ENCODE measurements around the gene SRC.

SRC gene

DNA sequence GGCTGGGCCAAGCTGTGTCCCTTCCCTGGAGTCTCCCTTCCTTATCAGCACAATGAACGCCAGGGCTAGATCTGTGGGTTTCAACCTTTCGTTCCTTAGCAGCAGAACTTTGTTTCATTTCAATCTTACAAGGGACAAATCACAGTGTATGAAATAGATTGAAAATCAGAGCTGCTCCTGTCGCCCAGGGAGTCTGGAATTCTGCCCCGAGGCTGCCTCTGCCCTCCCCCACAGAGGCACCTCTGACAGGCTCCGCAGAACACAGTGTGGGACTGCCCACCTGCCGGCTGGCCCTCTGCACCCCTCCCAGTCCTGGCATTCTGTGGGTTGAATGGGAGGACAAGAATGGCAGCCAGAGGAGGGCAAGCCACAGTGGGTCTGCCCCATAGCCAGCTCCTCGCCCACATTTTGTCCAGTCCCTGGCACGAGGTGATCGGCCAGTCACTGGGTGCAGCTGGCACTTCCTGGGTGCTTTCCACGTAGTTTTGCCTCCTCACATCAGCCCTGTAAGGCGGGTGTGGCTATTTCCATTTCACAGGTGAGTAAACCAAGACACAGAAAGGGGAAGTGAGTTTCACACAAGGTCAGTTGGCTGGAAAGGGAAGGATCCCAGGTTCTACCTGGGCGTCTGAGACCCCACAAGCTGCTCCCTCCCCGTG is 30.4 kb upstream of the SRC start:
- no peak for DNase-seq

DNA sequence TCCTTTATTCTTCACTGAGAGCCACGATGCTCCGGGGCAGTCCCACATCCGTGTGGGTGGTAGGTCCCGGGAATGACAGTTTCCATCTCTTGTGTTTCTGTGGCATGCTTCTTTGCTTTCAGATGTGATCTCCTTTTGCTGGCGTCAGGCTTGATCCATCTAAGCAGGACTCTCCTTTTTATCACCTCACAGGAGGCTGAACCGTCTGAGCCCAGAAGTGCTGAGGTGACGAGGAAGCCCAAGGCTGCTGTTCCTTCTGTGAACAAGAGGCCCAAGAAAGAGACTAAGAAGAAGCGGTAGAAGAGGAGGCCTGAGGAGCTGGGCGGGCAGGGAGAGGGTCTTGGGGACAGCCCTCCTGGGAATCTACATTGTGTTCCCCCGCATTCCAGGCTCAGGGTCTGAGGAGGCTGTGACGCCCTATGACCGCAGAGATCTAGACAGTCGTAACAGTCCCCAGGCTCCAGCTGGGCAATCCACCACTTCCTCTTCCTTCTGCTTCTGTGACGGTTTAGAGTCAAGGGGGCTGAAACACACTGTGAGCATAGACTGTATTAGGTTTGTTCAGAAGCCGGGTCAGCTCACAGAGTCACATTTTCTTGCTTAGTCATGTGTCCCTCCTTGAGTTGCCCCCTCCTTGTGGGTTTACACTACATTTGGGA is 29.7 kb upstream of the SRC start:
- no peak for DNase-seq

DNA sequence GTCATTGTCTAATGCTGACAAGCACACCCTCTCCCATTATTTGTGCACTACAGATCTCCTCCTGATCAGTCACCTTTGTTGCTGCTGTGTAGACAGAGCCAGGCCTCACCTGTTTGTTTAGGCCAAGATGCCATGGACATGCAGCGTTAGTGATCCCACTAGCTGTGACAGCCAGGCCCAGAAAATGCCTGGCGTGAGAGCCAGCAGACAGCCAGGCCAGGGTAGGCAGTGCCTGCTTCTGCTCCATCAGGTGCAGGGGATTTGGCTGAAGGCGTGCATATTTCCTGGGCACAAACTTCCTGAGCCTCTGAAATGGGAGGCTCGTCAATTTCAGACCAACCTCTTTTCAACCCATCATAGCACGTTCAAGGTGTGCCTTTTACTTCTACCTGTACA is 29.2 kb upstream of the SRC start:
- DNase-seq = no peak

DNA sequence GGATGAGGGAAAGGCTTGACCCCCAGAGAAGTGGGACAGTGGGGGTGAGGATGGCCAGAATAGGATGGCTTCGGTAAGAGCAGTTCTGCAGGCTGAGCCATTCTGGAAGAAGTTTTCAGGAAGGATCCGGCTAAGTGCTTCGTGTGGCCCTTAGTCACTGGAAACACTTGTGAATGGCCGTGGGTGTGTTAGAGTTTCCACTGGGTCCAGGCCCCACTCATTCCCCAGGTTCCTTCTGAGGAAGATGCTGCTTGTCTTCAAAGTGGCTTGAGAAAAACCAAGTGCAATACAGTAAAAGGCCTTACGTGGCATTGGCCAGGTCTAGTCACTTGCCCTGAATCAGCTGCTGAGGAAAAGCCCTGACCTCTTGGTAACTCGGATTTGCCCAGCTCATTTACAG is 28.6 kb upstream of the SRC start:
- no peak for DNase-seq

DNA sequence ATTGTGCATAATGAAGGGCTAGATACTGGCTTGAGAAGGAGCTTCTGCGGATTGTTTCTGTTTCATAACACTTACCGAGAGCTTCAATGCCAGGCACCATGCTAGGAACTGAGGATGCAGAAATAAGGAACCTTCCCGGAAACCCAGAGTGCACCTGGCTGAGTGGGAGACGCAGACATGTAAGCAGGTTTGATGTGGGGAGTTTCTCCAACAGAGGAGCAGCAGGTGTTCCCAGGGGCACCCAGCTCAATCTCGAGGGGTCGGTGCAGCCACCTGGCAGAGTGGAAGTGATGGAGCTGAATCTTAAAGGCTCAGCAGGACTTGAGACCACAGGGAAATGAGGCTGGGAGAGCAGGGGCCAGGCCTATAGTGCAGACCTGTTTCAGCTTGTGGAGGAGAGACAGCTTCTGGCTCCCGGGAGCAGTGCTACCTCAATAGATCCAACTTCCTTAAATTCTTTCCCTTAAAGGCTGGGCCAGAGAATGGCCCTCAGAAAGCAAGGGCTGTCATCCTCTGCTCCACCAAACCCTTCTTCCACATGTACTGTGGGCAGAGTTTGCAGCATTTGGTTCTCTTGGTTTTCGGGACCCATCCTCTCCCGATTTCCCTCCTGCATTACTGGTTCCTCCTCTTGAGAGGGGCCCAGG is 27.8 kb upstream of the SRC start:
- no peak for DNase-seq

DNA sequence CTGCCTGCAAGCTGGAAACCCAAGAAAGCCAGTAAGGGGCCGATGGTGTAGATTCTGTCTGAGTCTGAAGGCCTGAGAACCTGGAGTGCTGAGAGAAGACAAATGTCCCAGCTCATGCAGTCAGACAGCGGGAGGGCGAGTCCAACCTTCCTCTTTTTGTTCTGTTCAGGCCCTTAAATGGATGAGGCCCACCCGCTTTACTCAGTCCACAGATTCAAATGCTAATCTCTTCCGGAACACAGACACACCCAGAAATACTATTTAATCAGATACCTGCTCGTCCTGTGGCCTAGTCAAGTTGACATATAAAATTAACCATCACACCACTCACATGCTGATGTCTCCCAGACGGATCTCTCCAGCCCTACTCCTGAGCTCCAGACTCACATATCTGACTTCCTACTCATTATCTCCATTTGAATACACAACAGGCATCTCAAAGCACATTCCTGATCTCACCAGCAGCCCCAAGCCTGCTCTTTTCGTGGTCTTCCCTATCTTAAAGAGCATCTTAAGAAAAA is 26.7 kb upstream of the SRC start:
- DNase-seq = no peak

DNA sequence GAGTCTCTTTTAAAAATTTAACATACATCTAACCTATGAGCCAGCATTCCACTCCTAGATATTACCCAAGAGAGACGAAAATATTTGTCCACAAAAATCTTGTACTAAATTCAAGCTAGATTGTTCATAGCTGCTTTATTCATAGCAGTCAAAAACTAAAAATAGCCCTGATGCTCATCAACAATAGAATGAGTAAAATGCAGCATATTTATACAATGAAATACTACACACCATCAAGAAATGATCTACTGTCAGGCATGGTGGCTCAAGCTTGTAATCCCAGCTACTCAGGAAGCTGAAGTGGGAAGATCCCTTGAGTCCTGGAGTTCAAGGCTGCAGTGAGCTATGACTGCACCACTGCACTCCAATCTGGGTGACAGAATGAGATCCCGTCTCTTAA is 22.0 kb upstream of the SRC start:
- DNase-seq = no peak

DNA sequence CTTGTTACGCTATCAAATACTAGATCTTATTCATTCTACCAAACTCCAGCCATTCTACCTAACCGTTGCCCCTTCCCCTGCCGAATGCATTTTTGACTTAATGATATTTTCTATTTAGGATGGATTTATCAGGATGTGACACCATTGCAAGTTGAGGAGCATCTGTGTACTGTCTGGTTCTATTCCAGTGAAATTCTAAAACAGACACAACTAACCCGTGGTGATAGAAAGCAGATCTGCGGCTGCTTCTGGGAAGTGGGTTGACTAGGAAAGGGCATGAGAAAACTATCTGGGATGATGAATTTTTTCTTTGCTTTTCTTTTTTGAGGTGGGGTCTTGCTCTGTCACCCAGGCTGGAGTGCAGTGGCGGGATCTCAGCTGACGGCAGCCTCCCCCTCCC is 20.7 kb upstream of the SRC start:
- no peak for DNase-seq

DNA sequence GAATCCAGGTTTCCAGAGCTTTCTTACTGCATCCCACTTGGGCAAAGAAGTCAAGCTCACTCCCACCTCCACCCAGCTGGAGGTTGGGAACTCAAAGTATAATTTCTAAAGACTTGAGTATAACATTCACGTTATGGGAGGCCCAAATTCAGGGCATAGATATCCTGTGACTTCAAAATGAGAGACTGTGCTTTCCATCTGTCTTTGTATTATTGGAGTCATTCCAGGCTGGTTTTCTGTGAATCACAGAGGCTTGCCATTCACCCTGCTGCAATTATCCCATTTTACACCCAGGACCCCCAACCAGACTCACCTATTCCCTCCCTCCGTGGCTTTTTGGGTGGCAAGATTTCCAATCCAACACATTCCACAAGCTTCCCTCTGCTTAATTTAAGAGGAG is 19.3 kb upstream of the SRC start:
- DNase-seq = no peak

DNA sequence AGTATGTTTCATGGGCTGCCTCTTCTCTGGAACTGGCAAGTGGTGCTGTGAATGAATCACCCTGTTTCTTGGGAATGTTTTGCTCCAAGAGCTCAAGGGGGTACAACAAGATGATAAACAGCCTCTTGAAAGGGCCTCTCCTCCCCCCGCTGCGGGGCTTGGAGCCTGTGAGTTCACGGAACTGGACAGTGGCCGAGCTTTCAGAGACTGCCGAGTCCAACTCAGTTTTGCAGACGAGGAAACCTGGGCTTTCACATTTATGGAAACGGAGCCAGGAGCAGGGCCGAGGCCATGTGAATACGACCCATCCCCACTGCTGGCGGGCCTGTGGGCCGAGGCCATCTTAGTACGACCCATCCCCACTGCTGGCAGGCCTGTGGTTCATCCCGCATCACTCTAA is 18.2 kb upstream of the SRC start:
- no peak for DNase-seq

DNA sequence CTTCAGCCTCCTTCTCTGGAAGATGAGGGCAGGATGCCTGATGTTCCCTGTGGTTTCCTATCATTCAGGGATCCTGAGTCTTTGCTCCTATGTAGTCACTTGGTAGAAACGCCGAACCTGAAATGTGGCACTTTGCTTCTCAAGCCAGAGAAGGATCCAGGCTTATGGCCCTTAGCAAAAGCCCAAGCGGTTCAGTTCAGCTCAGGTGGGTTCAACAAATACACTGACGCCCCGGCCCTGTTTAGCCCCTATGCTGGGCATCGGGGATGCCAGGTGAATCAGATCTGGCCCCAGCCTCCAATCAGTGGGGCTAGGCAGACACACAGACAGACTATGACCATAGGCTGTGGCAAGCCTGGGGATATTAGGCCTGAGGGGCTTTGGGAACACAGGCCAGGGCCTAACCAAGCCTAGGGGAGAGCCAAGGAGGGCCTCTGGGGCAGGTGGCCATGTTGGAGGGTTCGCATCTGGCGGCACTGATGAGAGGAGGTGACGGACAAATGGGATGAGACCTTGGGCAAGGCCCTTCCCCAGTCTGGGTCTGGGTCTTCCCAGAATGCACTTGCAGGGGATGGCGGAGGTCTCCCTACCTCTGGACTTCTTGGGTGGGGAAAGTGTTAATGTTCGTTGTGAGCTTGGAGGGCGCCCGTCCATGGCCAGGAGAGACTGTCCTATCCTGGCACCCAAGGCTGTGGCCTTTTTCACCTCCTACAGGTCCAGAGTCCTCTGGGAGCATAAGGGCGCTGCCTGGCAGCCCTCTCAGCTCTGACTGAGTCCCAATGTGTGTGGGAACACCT is 17.6 kb upstream of the SRC start:
- no peak for DNase-seq

DNA sequence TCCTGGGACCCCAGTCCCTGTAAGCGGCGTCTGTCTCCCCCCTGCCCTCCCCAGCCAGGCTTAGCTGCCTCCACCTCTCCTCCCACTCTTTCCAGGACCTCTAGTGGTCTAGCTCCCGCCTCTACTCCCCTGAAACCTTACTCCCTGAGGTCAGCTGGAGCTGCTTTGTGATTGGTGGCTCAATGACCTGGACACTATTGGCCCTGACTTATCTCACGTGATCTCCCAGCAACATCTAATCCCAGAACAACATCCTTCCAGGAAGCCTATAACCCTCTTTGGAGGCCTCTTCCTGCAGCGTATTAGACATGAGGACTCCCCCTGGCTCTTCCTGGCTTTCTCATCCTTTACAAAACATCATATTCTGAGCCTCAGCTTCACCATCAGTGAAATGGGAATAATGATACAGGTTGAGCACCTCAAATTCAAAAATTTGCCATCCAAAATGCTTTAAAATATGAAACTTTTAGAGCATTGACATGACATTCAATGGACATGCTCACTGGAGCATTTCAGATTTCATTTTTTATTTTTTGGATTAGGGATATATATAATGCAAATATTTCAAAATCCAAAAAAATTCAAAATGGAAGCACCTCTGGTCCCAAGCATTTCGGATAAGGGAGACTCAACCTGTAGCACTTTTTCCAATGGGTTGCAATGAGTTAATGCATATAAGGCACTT is 16.3 kb upstream of the SRC start:
- no peak for DNase-seq

DNA sequence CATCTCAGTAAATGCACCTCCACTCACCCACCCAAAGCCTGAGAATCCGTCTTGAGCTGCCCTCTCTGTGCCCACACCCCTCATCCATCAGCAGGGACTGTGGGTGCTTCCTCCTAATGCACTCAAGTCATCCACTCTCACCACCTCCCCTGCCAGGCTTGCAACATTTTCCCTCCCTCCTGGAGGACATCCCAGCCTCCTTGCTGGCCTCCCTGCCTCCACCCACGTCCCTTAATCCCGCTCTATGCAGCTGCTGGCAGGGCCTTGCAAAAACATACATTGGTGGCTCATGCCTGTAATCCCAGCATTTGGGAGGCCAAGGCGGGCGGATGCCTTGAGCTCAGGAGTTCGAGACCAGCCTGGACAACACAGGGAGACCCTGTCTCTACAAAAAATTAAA is 15.6 kb upstream of the SRC start:
- DNase-seq = no peak

DNA sequence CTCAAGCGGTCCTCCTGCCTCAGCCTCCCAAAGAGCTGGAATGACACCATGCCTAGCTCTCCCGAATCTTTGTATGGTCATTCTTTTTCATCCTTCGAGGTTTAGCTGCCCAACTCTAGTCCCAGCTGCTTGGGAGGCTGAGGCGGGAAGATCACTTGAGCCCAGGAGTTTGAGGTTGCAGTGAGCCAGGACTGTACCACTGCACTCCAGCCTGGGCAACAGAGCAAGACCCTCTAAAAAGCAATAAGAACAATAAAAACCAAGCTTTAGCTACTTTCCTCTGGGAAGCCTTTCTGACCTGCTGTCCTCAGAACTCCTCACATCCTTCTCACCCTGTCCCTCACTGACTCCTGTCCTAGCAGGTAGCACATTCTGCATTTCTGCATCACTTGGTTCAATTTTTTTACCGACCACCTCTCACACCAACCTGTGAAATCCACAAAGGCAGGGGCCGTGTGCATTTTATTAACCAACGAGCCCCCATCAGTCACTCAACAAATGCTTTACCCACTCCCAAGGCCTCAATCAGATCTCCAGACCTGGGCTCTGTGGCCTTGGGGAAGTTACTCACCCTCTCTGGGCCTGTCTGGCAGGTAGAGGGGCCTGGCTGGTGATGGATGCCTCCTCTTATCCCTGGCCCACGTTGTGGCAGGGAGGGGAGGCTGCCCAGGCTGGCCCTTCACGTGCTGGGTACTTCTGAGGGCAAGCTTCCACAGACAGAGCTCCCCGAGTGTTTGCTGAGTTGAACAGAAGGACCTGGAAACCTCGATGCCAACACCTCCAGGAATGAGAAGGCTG is 14.7 kb upstream of the SRC start:
- no peak for DNase-seq

DNA sequence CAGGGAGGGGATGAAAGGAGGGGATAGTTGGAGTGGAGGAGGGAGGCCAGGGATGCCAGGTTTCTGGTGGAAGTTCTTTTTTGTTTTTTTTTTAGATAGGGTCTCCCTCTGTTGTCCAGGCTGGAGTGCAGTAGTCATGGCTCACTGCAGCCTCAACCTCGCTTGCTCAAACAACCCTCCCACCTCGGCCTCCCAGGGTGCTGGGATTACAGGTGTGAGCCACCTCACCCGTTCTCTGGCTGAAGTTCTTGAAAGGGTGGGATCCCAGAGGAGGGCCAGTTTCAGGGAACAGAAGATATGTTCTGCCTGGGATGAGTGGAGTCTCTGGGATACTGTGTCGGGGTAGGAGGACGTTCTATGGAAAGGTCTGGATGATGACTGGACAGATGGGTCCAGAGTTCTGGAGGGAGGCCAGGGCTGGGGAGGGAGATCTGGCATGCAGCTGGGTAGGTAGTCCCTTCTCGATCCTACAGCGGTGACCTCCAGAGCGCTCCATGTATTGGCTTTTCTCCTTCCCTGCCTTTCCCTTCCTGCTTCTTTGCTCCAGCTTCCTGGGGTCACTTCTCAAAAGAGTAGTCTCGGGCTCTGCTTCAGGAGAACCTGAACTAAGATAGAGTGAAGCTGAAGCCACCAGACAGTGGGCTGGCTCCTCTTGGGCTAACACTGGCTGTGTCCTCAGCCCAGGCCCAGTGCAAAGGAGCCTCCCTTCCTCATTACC is 12.7 kb upstream of the SRC start:
- no peak for DNase-seq

DNA sequence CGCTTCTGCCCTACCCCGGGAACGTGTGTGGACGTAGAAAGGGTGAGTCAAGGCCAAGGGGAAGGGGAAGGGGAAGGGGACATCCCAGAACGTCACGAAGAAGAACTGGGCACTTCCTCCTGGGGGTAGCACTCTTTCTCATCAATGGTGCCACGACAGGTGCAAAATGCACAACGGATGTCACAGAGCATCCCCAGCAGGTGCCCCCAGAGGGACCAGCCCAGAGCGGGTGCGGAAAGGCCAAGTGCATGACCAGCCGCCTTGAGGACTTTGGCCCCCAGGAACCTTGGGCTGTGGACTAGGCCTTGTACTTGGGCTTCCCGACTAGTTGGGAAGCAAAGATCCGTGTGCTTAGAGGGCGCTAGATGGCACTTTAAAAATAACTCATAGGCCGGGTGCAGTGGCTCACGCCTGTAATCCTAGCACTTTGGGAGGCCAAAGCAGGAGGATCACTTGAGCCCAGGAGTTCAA is 12.1 kb upstream of the SRC start:
- no peak for DNase-seq

DNA sequence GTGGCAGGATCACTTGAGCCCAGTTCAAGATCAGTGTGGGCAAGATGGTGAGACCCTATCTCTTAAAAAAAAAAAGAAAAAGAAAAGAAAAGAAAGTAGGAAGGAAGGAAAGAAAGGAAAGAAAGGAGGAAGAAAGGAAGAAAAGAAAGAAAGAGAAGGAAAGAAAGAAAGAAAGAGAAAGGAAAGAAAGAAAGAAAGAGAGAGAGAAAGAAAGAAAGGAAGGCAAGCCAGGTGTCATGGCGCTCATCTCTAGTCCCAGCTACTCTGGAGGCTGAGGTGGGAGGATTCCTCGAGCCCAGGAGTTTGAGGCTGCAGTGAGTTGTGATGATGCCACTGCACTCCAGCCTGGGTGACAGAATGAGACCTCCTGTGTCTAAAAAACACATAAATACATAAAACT is 11.5 kb upstream of the SRC start:
- DNase-seq = no peak

DNA sequence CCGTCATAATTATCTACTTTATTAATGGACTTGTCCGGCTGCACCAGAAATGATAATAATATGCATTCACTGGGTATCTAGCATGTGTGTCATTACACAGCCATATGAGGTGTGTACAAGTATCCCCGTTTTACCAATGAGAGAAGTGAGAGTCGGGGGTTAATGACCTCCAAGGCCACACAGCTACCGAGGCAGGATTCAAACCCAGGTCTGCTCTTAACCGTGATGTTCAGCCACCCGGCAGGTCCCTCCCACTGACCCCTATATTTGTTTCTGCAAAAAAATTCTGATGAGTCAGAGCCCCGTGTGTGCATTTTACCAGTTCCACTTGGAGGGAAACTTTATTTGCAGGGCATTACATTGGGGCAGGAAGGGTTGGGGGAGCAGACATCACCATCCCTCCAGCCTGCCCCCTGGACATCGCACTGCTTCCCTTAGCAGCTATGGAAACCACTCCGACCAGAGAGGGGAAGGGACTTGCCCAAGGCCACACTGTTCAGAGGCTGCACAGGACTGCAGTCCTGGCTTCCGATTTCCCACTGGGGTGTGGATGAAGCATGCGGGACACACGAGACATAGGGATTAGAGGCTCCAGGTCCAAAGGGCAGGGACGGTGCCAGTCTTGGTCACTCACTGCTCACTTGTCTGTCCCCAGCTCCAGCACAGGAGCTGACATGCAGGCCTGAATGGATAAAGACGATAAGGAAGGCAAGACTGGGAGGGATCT is 10.1 kb upstream of the SRC start:
- no peak for DNase-seq

DNA sequence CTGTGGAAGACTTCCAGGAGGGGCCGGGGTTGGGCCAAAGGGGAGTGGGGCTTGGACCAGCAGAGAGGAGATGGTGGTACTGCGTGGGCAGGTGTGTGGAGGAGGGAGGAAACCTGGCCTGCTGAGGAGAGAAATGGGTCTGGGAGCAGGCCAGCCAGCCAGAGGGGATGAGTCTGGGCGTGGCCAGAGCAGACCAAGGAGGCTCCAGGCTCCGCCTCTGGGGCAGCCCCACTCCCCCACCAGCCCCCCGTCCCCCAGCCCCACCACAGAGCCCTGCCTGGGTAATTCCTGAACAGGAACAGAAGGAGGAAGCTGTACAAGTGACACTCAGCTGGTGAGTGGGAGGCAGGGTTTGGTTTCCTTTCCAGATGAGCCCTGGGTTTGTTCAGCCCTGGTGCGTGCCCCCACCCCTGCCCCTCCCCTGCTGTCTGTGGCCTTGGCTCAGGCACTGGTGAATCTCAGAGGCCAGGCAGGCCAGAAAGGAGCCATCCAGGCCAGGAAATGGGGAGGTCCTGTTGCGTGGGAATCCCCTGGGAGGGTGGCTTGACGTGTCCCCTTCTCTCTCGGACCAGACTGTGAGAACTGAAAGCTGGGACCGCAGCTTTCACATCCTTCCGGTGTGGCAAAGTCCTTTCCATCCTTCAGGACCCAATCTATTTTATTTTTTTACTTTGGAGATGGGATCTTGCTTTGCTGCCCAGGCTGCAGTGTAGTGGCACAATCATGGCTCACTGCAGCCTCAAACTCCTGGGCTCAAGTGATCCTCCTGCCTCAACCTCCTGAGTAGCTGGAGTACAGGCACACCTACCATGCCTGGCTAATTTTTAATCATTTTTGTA is 9.4 kb upstream of the SRC start:
- peak; percentile 14 for DNase-seq
